SK-N-SH treated with all-trans-retinoic acid at 6 μM for 48 hours (cell line): ENCODE results near the gene EMD.

Experiments used
- ATAC-seq: fragments of 200-7000 bp; cut with Tn5 transposase; 3 replicates; pipeline ENCODE4 v1.9.1; 2020; ENCODE audit warnings: mild to moderate bottlenecking, moderate library complexity
- ARNTL ChIP-seq: fragments of 450-650 bp; formaldehyde crosslinking; IDR thresholded peaks from 2 replicates; pipeline ENCODE4 v1.5.0; 2020; ENCODE audit warnings: low read depth, mild to moderate bottlenecking, moderate library complexity, borderline replicate concordance
- BACH2 ChIP-seq: fragments of 250-450 bp; sonication (Bioruptor Pico); IDR thresholded peaks from 2 replicates; pipeline ENCODE4 v1.9.0; 2021; ENCODE audit warnings: mild to moderate bottlenecking, borderline replicate concordance
- CSDC2 ChIP-seq: fragments of 250-450 bp; sonication (Bioruptor Pico); IDR thresholded peaks from 2 replicates; pipeline ENCODE4 v1.5.0; 2020; ENCODE audit warnings: mild to moderate bottlenecking, moderate library complexity
- ESRRG ChIP-seq: fragments of 250-450 bp; sonication (Bioruptor Pico); IDR thresholded peaks from 2 replicates; pipeline ENCODE4 v1.6.1; 2021; ENCODE audit warnings: mild to moderate bottlenecking
- GLIS3 ChIP-seq: fragments of 250-450 bp; sonication (Bioruptor Pico); IDR thresholded peaks from 2 replicates; pipeline ENCODE4 v1.5.0; 2020; ENCODE audit warnings: mild to moderate bottlenecking, moderate library complexity
- ISL1 ChIP-seq: fragments of 250-450 bp; sonication (Bioruptor Pico); IDR thresholded peaks from 2 replicates; pipeline ENCODE4 v2.1.2; 2022; ENCODE audit warnings: mild to moderate bottlenecking, moderate library complexity
- OSR1 ChIP-seq: fragments of 250-450 bp; sonication (Bioruptor Pico); IDR thresholded peaks from 2 replicates; pipeline ENCODE4 v1.8.0; 2022; ENCODE audit warnings: moderate library complexity, mild to moderate bottlenecking, inconsistent platforms
- PPARA ChIP-seq: fragments of 250-450 bp; sonication (Bioruptor Pico); IDR thresholded peaks from 2 replicates; pipeline ENCODE4 v1.5.0; 2020; ENCODE audit warnings: mild to moderate bottlenecking, borderline replicate concordance
- RARB ChIP-seq: fragments of 250-450 bp; sonication (Bioruptor Pico); IDR thresholded peaks from 2 replicates; pipeline ENCODE4 v1.8.0; 2021; ENCODE audit warnings: mild to moderate bottlenecking, moderate library complexity
- SNAI2 ChIP-seq: fragments of 250-450 bp; sonication (Bioruptor Pico); IDR thresholded peaks from 2 replicates; pipeline ENCODE4 v1.5.0; 2020; ENCODE audit warnings: mild to moderate bottlenecking, moderate library complexity
- TCF4 ChIP-seq: fragments of 250-450 bp; sonication (Bioruptor Pico); IDR thresholded peaks from 2 replicates; pipeline ENCODE4 v1.8.0; 2021; ENCODE audit warnings: mild to moderate bottlenecking, moderate library complexity, borderline replicate concordance
- TSHZ2 ChIP-seq: fragments of 250-450 bp; sonication (Bioruptor Pico); IDR thresholded peaks from 2 replicates; pipeline ENCODE4 v1.5.0; 2020; ENCODE audit warnings: mild to moderate bottlenecking, moderate library complexity
- ZC3H10 ChIP-seq: fragments of 250-450 bp; sonication (Bioruptor Pico); IDR thresholded peaks from 2 replicates; pipeline ENCODE4 v1.5.1; 2021; ENCODE audit warnings: mild to moderate bottlenecking, moderate library complexity
- ZFP3 ChIP-seq: fragments of 250-450 bp; sonication (Bioruptor Pico); IDR thresholded peaks from 2 replicates; pipeline ENCODE4 v1.5.0; 2020; ENCODE audit warnings: mild to moderate bottlenecking, moderate library complexity
- ZFP30 ChIP-seq: fragments of 450-650 bp; formaldehyde crosslinking; IDR thresholded peaks from 2 replicates; pipeline ENCODE4 v1.5.0; 2022; ENCODE audit warnings: mild to moderate bottlenecking, moderate library complexity
- ZNF565 ChIP-seq: fragments of 450-650 bp; formaldehyde crosslinking; conservative IDR thresholded peaks from 2 replicates; pipeline ENCODE4 v1.5.0; 2020; ENCODE audit warnings: low read depth, mild to moderate bottlenecking, moderate library complexity
- ZNF70 ChIP-seq: fragments of 450-650 bp; formaldehyde crosslinking; IDR thresholded peaks from 2 replicates; pipeline ENCODE4 v1.5.0; 2020; ENCODE audit warnings: mild to moderate bottlenecking, moderate library complexity
- ZNF8 ChIP-seq: fragments of 450-650 bp; formaldehyde crosslinking; IDR thresholded peaks from 2 replicates; pipeline ENCODE4 v1.5.0; 2020; ENCODE audit warnings: mild to moderate bottlenecking, moderate library complexity
- TF ChIP-seq, protein P1 (sequence below): fragments of 250-450 bp; sonication (Bioruptor Pico); IDR thresholded peaks from 2 replicates; pipeline ENCODE4 v1.8.0; 2021; ENCODE audit warnings: low read depth, mild to moderate bottlenecking, moderate library complexity, borderline replicate concordance
- TF ChIP-seq, protein P2 (sequence below): fragments of 250-450 bp; sonication (Bioruptor Pico); IDR thresholded peaks from 2 replicates; pipeline ENCODE4 v1.8.0; 2020; ENCODE audit warnings: mild to moderate bottlenecking, moderate library complexity, borderline replicate concordance
- TF ChIP-seq, protein P3 (sequence below): fragments of 250-450 bp; sonication (Bioruptor Pico); IDR thresholded peaks from 2 replicates; pipeline ENCODE4 v1.5.1; 2020; ENCODE audit warnings: low read depth, mild to moderate bottlenecking, moderate library complexity

EMD gene

GRCh38 chrX:154355776-154356140 is 23.3 kb upstream of the EMD start:
- ATAC-seq, result no peak
- TF ChIP-seq RARB (CRISPR knock-in tag), result no peak

DNA sequence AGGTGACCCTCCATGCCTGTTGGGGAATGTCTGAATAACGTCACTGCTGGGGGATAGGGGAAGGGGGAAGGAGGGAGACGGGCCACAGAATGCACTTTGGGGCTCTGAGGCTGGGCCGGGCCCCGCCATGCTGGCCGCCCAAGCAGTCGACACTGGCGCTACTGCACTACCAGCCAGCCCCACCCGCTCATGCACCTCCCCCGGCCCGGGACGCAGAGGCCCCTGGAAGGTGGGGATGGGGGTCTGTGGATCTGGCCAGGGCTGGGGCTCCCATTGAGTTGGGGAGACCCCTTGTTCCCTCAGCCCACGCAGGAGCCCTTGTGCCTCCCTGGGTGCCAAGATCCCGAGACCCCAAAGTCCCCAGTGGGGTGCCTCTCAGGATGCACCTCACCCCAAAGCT is 22.5 kb upstream of the EMD start:
- TF ChIP-seq OSR1 (CRISPR knock-in tag), result no peak
- no peak for TF ChIP-seq BACH2 (CRISPR knock-in tag)
- no peak for ATAC-seq

DNA sequence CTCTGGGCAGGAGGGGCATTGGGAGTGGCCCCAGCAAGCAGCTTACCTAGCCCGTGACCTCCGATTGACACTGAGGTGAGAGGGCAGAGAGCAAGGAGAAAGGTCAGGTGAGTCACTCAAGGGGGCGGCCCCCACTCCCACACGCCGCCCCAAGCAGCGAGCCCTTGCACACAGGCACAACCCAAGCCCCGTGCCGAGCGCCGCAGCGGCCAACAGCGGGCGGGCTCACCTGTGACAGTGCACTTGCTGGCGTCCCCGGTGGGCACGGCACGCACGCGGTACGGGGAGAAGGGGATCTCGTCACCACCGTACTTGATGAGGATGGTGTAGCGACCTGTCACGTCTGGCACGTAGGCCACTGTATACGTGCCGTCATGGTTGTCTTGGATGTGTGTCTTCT is 21.9 kb upstream of the EMD start:
- TF ChIP-seq, protein P1, sequence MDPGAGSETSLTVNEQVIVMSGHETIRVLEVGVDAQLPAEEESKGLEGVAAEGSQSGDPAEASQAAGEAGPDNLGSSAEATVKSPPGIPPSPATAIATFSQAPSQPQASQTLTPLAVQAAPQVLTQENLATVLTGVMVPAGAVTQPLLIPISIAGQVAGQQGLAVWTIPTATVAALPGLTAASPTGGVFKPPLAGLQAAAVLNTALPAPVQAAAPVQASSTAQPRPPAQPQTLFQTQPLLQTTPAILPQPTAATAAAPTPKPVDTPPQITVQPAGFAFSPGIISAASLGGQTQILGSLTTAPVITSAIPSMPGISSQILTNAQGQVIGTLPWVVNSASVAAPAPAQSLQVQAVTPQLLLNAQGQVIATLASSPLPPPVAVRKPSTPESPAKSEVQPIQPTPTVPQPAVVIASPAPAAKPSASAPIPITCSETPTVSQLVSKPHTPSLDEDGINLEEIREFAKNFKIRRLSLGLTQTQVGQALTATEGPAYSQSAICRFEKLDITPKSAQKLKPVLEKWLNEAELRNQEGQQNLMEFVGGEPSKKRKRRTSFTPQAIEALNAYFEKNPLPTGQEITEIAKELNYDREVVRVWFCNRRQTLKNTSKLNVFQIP (CRISPR knock-in tag), result no peak
- TF ChIP-seq, protein P2, sequence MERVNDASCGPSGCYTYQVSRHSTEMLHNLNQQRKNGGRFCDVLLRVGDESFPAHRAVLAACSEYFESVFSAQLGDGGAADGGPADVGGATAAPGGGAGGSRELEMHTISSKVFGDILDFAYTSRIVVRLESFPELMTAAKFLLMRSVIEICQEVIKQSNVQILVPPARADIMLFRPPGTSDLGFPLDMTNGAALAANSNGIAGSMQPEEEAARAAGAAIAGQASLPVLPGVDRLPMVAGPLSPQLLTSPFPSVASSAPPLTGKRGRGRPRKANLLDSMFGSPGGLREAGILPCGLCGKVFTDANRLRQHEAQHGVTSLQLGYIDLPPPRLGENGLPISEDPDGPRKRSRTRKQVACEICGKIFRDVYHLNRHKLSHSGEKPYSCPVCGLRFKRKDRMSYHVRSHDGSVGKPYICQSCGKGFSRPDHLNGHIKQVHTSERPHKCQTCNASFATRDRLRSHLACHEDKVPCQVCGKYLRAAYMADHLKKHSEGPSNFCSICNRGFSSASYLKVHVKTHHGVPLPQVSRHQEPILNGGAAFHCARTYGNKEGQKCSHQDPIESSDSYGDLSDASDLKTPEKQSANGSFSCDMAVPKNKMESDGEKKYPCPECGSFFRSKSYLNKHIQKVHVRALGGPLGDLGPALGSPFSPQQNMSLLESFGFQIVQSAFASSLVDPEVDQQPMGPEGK (CRISPR knock-in tag), result no peak
- no peak for TF ChIP-seq ZFP30
- no peak for TF ChIP-seq ZNF565 (CRISPR knock-in tag)
- no peak for TF ChIP-seq TCF4 (CRISPR knock-in tag)
- no peak for TF ChIP-seq ESRRG (CRISPR knock-in tag)
- no peak for TF ChIP-seq BACH2 (CRISPR knock-in tag)
- no peak for TF ChIP-seq ZFP3 (CRISPR knock-in tag)
- TF ChIP-seq ARNTL (CRISPR knock-in tag), result no peak
- no peak for ATAC-seq

DNA sequence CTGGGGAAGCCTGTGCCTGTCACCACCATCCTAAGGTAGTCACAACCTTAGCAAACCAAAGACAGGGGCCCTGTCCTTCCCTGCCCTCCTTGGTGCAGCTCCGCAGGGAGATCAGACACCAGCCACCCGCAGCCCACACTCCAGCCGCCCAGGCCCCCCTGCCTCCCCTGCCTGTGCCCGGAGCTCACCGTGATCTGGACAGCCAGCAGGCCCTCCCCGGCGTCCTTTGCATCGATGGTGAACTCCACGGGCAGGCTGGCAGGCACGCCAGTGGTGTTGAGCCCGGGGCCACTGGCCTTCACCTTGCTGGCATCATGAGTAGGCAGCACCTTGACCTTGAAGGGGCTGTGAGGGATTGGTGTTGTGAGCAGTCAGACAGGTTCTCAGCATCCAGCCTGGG is 21.1 kb upstream of the EMD start:
- no peak for TF ChIP-seq ZFP3 (CRISPR knock-in tag)
- TF ChIP-seq TCF4 (CRISPR knock-in tag), result no peak
- TF ChIP-seq ESRRG (CRISPR knock-in tag), result no peak
- no peak for TF ChIP-seq TSHZ2
- no peak for TF ChIP-seq ZNF8 (CRISPR knock-in tag)
- no peak for TF ChIP-seq ZC3H10 (CRISPR knock-in tag)
- no peak for TF ChIP-seq ZFP30
- TF ChIP-seq, protein P2 (CRISPR knock-in tag), result no peak
- no peak for TF ChIP-seq ARNTL (CRISPR knock-in tag)
- TF ChIP-seq ZNF70 (CRISPR knock-in tag), result no peak
- no peak for TF ChIP-seq GLIS3 (CRISPR knock-in tag)
- TF ChIP-seq SNAI2 (CRISPR knock-in tag), result no peak
- TF ChIP-seq, protein P3, sequence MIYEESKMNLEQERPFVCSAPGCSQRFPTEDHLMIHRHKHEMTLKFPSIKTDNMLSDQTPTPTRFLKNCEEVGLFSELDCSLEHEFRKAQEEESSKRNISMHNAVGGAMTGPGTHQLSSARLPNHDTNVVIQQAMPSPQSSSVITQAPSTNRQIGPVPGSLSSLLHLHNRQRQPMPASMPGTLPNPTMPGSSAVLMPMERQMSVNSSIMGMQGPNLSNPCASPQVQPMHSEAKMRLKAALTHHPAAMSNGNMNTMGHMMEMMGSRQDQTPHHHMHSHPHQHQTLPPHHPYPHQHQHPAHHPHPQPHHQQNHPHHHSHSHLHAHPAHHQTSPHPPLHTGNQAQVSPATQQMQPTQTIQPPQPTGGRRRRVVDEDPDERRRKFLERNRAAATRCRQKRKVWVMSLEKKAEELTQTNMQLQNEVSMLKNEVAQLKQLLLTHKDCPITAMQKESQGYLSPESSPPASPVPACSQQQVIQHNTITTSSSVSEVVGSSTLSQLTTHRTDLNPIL (CRISPR knock-in tag), result no peak
- TF ChIP-seq, protein P1 (CRISPR knock-in tag), result no peak
- TF ChIP-seq ISL1 (CRISPR knock-in tag), result no peak
- no peak for TF ChIP-seq ZNF565 (CRISPR knock-in tag)
- TF ChIP-seq PPARA, result no peak
- TF ChIP-seq CSDC2 (CRISPR knock-in tag), result no peak
- ATAC-seq, result no peak
